Measurements from ENCODE around the gene SLC2A9. TPM values are rescaled to one million over a fixed set of nuclear protein-coding genes. Genes with fewer than 3 reads are reported as not detected.
A peak's percentile ranks its signal among the peaks of the same experiment; 100 is the strongest.

The SLC2A9 gene
- total RNA-seq, 4 donors from 2014 or later, result 5.6 to 10.5 (median 6.5) TPM

DNA sequence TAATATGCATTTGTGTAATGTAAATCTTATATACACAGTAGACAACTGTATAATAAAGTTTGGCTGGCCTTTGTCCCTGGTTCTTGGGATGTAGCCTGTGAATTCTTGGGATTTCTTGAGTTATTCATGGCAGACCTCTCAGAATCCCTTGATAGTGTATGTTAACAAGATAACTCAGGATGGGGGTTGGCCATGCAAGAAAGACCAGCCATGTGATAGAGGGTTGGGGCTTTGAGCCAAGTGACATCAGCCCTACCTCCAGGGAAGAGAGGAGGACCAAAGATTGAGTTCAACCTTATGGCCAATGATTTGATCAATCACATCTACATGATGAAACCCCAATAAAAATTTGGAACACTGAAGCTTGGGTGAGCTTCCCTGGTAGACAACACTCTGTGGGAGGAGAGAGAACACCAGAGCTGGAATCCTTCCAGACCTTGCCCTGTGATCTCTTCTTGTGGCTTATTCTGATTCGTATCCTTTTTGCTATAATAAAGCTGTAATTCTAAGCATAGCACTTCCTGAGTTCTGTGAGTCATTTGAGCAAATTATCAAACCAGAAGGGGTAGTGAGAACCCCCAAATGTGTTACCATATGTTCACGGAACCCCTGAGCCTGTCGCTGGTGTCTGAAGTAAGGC, 11.3 kb downstream of the SLC2A9 start:
- WGBS, result 87% methylated on average over 3 of the region's 3 CpGs
- intact Hi-C loops (cut with DNase I), result no loop called here

DNA sequence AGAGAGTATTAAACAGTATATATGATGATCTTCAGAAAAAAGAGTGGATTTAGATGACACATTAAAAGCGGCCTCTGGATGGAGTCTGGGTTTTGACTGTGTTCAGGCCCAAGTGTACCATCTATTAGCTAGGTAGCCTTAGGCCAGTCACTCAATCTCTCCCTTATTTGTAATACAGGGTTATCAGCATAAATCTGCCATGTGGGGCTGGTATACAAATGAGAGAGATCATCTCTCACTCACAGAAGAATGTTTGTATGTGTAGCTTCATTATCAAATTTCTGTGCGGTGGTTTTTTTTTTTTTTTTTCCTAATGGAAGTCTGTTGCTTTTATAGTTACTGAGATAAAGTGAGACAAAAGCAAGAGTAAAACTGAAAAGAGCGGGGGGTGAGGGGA, 12.7 kb downstream of the SLC2A9 start:
- peaks cover 26 to 33% (median 30%) of the 10 kb centered on the region in 4 donors for H3K4me1 ChIP-seq
- no peak for TF ChIP-seq CTCF (IDR thresholded peaks at IDR 0.05)
- TF ChIP-seq EP300 (IDR thresholded peaks at IDR 0.05), result no peak
- no peak for TF ChIP-seq POLR2A (IDR thresholded peaks at IDR 0.05; ENCODE audit: low read depth)
- TF ChIP-seq POLR2AphosphoS5 (IDR thresholded peaks at IDR 0.05), result no peak
- H3K27ac ChIP-seq (replicated peaks in 1 of 4), result no peak overlapping the region
- no peaks in the 10 kb centered on the region for H3K9me3 ChIP-seq
- no peak for DNase-seq (ENCODE audit: extremely low spot score)
- no peak overlapping the region for H3K4me3 ChIP-seq
- intact Hi-C loops (cut with DNase I), result no loop called here
- WGBS, result 75% methylated on average over 3 of the region's 3 CpGs
- no peaks in the 10 kb centered on the region for H3K27me3 ChIP-seq
- no peaks in the 10 kb centered on the region for H3K36me3 ChIP-seq

More for the DNA sequence above, 11.3 kb downstream of the SLC2A9 start:
- Histone ChIP-seq H3K27me3 (no peaks in the 10 kb centered on the region), H3K27ac (replicated peaks in 1 of 4) (no peak overlapping the region), H3K4me1 (peaks cover 26 to 33% (median 30%) of the 10 kb centered on the region in 4 donors), H3K36me3 (no peaks in the 10 kb centered on the region), H3K9me3 (no peaks in the 10 kb centered on the region), H3K4me3 (no peak overlapping the region)
- TF ChIP-seq POLR2A (IDR thresholded peaks at IDR 0.05; ENCODE audit: low read depth) (no peak), POLR2AphosphoS5 (IDR thresholded peaks at IDR 0.05) (no peak), EP300 (IDR thresholded peaks at IDR 0.05) (no peak), CTCF (IDR thresholded peaks at IDR 0.05) (no peak)
- no peak for DNase-seq (ENCODE audit: extremely low spot score)

DNA sequence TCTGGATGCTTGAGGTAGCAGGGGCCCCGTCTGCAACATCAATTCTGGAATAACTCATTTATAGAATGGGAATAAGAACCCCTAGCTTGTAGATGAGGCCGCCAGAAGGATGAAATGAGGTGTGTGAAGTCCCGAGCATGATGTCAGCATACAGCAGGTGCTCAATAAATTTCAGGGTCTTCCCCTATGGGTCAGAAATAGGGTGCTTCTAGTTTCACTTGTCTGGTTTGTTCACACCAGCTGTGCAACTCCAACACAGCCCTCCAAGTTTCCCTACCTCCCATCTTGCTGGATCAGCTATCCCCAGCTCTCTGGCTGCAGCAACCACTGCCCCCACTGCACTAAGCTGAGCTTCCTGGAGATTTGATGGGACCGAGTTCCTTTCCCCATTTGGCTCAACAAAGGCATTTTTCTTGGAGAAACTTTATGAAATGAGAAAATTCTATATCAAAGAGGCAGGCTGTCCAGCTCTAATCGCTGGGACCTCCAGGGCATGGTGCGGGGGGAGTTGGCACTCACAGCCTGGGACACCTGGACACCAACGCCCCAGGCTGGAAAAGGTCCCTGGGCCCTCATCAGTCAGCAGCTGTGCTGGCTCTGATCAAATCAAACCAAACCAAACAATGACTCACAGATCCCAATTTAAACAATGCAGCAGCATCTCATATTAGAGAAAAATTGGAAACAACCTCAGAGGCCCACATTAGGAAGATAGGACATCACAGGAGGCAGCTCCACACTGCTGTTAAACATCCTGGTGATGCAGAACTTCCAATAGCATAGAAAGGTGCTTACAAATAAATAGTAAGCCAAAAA, 13.3 kb downstream of the SLC2A9 start:
- no peak for DNase-seq (ENCODE audit: extremely low spot score)
- Histone ChIP-seq H3K27me3 (no peaks in the 10 kb centered on the region), H3K36me3 (no peaks in the 10 kb centered on the region), H3K27ac (replicated peaks in 1 of 4) (peak overlapping the region in 2 of 4 donors; percentile 29 to 34), H3K4me1 (peaks cover 26 to 33% (median 30%) of the 10 kb centered on the region in 4 donors), H3K9me3 (no peaks in the 10 kb centered on the region), H3K4me3 (no peak overlapping the region)
- 53% methylated on average over 7 of the region's 7 CpGs for WGBS
- TF ChIP-seq POLR2A (IDR thresholded peaks at IDR 0.05; ENCODE audit: low read depth), result no peak
- no peak for TF ChIP-seq POLR2AphosphoS5 (IDR thresholded peaks at IDR 0.05)
- TF ChIP-seq CTCF (IDR thresholded peaks at IDR 0.05), result no peak
- TF ChIP-seq EP300 (IDR thresholded peaks at IDR 0.05), result no peak
- intact Hi-C loops (cut with DNase I), result no loop called here

DNA sequence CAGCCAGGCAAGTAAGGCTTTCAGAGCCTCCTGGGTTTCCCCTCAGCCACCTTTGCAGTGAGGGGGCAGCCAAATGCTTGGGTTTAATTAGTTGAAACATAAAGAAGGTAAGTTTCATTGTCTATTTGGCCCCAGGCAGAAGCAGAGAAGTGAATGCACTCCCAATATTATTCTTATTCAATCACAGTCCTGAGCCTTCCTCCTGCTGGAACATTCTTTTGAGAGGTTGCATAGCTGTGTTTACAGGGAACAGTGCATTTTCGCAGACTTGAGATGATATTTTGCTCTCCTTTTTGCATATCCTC, 13.9 kb downstream of the SLC2A9 start:
- Histone ChIP-seq H3K27ac (replicated peaks in 1 of 4) (peak overlapping the region; percentile 20 to 60 (median 48)), H3K4me1 (peaks cover 26 to 33% (median 30%) of the 10 kb centered on the region in 4 donors), H3K9me3 (no peaks in the 10 kb centered on the region), H3K36me3 (no peaks in the 10 kb centered on the region), H3K4me3 (no peak overlapping the region), H3K27me3 (no peaks in the 10 kb centered on the region)
- TF ChIP-seq EP300 (IDR thresholded peaks at IDR 0.05), result no peak
- TF ChIP-seq POLR2AphosphoS5 (IDR thresholded peaks at IDR 0.05), result no peak
- no peak for TF ChIP-seq POLR2A (IDR thresholded peaks at IDR 0.05; ENCODE audit: low read depth)
- no peak for TF ChIP-seq CTCF (IDR thresholded peaks at IDR 0.05)
- no peak for DNase-seq (ENCODE audit: extremely low spot score)
- 83% methylated on average over 1 of the region's 1 CpG for WGBS
- intact Hi-C loops (cut with DNase I), result no loop called here
